ENCODE data around the gene POU3F1. TPM values are rescaled to one million over a fixed set of nuclear protein-coding genes. Genes with fewer than 3 reads are reported as not detected.

Gene POU3F1
- total RNA-seq, 1 experiment from 2014 or later: 5.8 TPM

- Histone ChIP-seq H3K4ac (ENCODE audit: low read depth, low read length) (0 out of 2 replicates have a peak overlapping the region, but pooled peaks have one; percentile 16), H2AFZ (ENCODE audit: low read length) (no peak overlapping the region), H3K56ac (ENCODE audit: insufficient read length, low read depth, low read length) (no peak overlapping the region), H3K4me2 (ENCODE audit: insufficient read depth, insufficient read length, low read length) (peak overlapping the region; percentile 19), H3K23me2 (ENCODE audit: insufficient read length, low read depth, low read length, poor library complexity, severe bottlenecking) (peaks cover 19% of the 10 kb centered on the region), H4K8ac (replicated peaks; ENCODE audit: insufficient read length, low read depth, low read length) (no peak overlapping the region), H3K9me3 (ENCODE audit: control insufficient read depth, low read depth, low read length) (no peaks in the 10 kb centered on the region), H3K79me1 (ENCODE audit: insufficient read depth, low read depth, low read length, poor library complexity, severe bottlenecking) (no peaks in the 10 kb centered on the region), H3K27ac (ENCODE audit: insufficient read length, low read depth, low read length) (peak overlapping the region; percentile 60), H2BK20ac (ENCODE audit: low read depth, low read length, poor library complexity, severe bottlenecking) (no peak overlapping the region), H4K91ac (ENCODE audit: insufficient read length, low read depth, low read length) (peak overlapping the region; percentile 55), H3K9ac (ENCODE audit: extremely low read depth, insufficient read length, low read length) (no peak overlapping the region), H2AK5ac (ENCODE audit: insufficient read length, low read length) (no peak overlapping the region), H4K5ac (ENCODE audit: insufficient read length, low read depth, low read length) (peak overlapping the region; percentile 75), H3T11ph (ENCODE audit: low read length) (no peak overlapping the region), H3K23ac (ENCODE audit: insufficient read length, low read depth, low read length) (no peak overlapping the region), H2BK12ac (ENCODE audit: insufficient read length, low read depth, low read length) (peak overlapping the region; percentile 70), H2BK120ac (ENCODE audit: low read depth, low read length, poor library complexity, severe bottlenecking) (no peak overlapping the region), H3K4me1 (ENCODE audit: insufficient read depth, low read length) (peaks cover 34% of the 10 kb centered on the region), H3K27me3 (ENCODE audit: insufficient read depth, low read length) (no peaks in the 10 kb centered on the region), H2BK5ac (ENCODE audit: insufficient read length, low read length) (peak overlapping the region; percentile 2), H3K18ac (ENCODE audit: insufficient read length, low read depth, low read length) (peak overlapping the region; percentile 72), H4K20me1 (ENCODE audit: control insufficient read depth, insufficient read depth, insufficient read length) (no peaks in the 10 kb centered on the region), H3K79me2 (ENCODE audit: insufficient read depth, low read length) (peaks cover 12% of the 10 kb centered on the region; the same call in 1 of the 2 replicates), H2BK15ac (ENCODE audit: low read depth, low read length) (0 out of 2 replicates have a peak overlapping the region, but pooled peaks have one; percentile 30), H3K14ac (ENCODE audit: insufficient read depth, low read length) (peak overlapping the region; percentile 84)
- Mint-ChIP-seq H3K27ac (peak overlapping the region; percentile 94 to 98 (median 98)), H3K4me1 (peaks cover 54 to 62% of the 10 kb centered on the region in 2 experiments), H3K4me3 (peak overlapping the region; percentile 28 to 39; a peak in 3 of 5 replicates), H3K36me3 (ENCODE audit: insufficient read depth in 1 of 3, low read depth in 3 of 3) (peaks cover 17 to 37% (median 29%) of the 10 kb centered on the region in 3 experiments), H3K27me3 (ENCODE audit: low read depth) (no peaks in the 10 kb centered on the region; the same call in 1 of the 2 replicates), H3K9me3 (no peaks in the 10 kb centered on the region)
- DNase-seq: peak; percentile 59
- WGBS (ENCODE audit: extremely low coverage, insufficient read length, low lambda C conversion rate): no CpG with 5 or more reads among the region's 9 CpGs
- TF ChIP-seq CTCF (conservative IDR thresholded peaks at IDR 0.05): no peak
These were observed 47.0 kb downstream of the POU3F1 start for GRCh38 chr1:37999430-38000232.

All from H9 (cell line).